Umbilical cord (tissue), 2 donors: ENCODE results near the gene DLGAP1. TPM values are rescaled to one million over a fixed set of nuclear protein-coding genes. Genes with fewer than 3 reads are reported as not detected.

Experiments used
- DNase-seq: peaks from one replicate; pipeline ENCODE4 v3.0.0-alpha.2; 2015; ENCODE audit warnings: low spot score
- total RNA-seq: library from RNA; depleted of rRNA; stranded (reverse); fragments of >200 nt; gene quantifications from one replicate; pipeline ENCODE4 v1.2.3, GENCODE V29; 2014; ENCODE audit warnings: low replicate concordance; ENCODE audit not compliant: insufficient read depth

Gene DLGAP1
- total RNA-seq, 1 donor from 2014 or later, result 20.7 TPM

DNA sequence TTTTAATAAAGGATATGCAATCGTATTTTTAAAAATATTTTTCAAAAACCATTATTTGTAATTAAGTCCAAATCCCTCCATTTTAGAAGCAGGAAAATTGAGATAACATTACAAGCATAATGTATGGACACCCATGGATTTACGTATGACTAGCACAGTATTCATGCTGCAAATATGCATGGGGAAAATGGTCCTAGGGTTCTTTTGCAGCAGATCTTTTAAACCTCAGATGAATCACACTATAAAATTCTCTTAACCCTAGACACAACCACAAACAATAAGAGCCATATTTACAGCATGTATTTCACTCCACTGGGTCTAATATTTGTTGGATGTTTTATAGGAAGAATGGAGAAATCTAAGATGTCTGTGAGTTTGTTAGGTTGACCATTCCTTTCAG, 551.8 kb downstream of the DLGAP1 start:
- peak; percentile 42 for DNase-seq

GRCh38 chr18:3902676-3903075, 552.4 kb downstream of the DLGAP1 start:
- DNase-seq, result peak; percentile 3

GRCh38 chr18:3901811-3902210, 553.3 kb downstream of the DLGAP1 start:
- no peak for DNase-seq

DNA sequence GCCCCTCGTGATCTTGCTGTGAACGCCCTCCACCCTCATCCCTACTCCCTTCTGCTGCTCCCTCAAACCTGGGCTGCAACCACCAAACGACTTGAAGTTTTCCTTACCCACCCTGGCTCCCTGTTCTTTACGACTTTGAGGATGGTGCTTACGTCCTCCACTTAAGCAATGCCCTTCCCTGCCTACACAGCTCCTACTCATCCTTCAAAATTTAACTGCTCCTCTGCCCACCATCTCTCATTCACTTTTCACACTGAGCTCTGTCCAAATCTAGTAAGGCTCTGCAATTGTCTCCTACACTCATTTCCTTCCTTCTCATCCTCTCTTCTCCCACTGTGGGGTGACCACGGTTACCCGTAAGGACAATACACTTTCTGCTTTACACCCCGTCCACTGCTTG, 554.1 kb downstream of the DLGAP1 start:
- DNase-seq, result no peak

- no peak for DNase-seq
Observed at GRCh38 chr18:3900327-3900726, 554.8 kb downstream of the DLGAP1 start.

GRCh38 chr18:3898861-3899613, 556.1 kb downstream of the DLGAP1 start:
- DNase-seq, result no peak

- no peak for DNase-seq
Observed at GRCh38 chr18:3892152-3892551, 563.0 kb downstream of the DLGAP1 start.

DNA sequence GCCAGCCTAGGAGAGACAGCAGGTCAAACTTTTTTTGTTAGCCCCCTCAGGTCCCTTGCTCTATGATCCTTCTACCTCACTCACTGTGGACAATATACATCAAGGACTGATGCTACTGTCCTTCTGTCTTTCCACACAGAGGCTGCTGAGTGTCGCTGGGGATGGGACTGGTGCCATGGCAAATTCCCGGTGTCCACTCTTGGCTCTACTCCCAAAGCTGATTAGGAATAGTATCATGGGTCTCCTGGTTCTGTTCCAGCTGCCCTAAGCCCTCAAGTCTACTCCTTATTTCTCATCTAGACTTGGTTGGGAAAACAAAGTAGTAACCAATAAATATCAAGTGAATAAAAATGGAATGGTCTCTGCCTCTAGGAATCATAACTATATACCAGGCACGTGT, 563.9 kb downstream of the DLGAP1 start:
- no peak for DNase-seq

GRCh38 chr18:3889803-3890202, 565.3 kb downstream of the DLGAP1 start:
- DNase-seq, result no peak

DNA sequence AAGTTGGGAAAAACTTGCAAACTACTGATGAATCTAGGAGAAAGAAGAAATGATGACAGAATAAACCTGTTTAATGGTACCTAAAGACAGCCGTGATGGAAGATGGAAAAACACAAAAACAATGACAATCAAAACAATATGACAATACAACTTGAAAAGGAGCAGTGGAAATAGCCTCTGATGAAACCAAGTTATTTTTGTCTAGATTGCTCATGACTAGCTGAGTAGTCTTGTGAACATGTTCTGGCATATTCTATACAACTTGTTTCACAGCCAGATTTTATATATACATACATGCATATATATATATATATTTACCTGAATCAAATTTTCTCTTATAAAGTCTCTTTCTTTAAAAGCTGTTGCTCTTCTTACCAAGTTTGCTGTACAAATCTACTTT, 566.0 kb downstream of the DLGAP1 start:
- DNase-seq, result no peak

DNA sequence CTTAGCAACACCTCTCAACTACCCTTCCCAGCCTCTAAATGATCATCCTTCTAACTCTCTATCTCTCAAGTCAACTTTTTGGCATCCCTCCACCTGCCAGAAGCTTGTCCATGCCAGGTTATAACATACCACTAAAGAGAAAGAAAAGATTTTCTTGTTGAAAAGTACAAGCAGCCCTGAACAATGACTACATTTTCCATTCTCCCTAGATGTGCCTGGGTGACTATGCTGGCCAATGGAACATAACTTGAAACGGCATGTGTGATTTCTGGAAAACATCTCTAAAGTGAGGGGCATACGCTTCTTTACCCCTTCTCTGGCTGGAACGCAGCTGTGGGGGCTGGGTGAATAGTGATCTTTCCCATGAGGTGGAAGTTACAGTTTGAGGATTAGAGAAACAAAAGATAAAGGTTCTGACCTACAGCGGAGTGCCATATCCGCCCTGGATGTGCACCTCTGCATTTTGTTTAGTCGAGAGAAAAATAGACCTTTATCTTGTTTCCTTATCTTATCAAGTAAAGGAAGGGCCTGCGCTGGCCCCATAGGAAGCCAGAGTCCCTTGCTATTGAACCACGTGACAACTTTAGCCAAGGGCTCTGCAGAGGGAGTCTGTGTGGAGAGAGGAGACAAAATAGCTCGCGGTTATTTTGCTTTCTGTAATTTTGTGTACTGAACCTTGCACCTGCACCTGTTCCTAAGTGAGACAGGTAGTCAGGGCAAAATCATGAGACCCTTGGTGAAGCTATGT, 568.4 kb downstream of the DLGAP1 start:
- no peak for DNase-seq

GRCh38 chr18:3885209-3885792, 569.8 kb downstream of the DLGAP1 start:
- DNase-seq, result no peak

DNA sequence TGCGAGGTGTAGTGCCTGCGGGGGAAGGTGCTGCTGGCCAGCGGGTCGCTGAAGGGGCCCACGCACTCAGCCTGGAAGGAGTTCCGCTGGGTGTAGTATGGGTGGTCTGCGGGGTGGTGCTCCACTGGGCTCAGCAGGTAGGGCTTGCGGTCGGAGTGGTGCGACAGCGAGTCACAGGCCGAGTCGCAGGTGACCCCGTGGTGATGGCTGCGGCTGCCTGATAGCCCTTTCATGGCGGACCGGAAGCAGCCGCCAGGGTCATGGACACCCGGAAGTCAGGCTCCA, 575.3 kb downstream of the DLGAP1 start:
- DNase-seq, result no peak

- no peak for DNase-seq
Observed at GRCh38 chr18:3879114-3879835, 575.8 kb downstream of the DLGAP1 start.

DNA sequence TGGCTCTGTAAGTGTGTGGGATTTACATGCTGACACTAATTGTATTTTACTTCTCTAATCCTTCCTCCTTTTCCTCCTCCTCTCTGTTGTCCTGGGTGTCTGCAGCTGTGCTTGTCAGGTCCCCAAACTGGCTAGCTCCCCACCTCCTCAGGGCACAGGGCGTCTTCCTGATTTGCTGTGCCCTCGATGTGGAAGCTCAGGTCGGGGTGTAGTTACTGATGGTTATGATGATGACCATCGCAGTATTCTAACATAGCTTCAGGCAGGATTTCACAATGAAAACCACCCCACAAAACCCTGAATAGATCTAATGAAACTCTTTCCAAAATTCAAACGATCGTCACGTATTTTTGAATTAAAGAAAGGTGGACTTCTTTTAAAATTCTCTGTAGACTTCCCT, 576.7 kb downstream of the DLGAP1 start:
- DNase-seq, result no peak

GRCh38 chr18:3877678-3878077, 577.4 kb downstream of the DLGAP1 start:
- DNase-seq, result no peak

- DNase-seq, result no peak
Observed at GRCh38 chr18:3875961-3876360, 579.1 kb downstream of the DLGAP1 start.

GRCh38 chr18:3875376-3875775, 579.7 kb downstream of the DLGAP1 start:
- no peak for DNase-seq

GRCh38 chr18:3874581-3874980, 580.5 kb downstream of the DLGAP1 start:
- DNase-seq, result no peak

GRCh38 chr18:3874125-3874524, 581.0 kb downstream of the DLGAP1 start:
- DNase-seq, result peak; percentile 19

- no peak for DNase-seq
Observed at GRCh38 chr18:3873698-3874097, 581.4 kb downstream of the DLGAP1 start.

DNA sequence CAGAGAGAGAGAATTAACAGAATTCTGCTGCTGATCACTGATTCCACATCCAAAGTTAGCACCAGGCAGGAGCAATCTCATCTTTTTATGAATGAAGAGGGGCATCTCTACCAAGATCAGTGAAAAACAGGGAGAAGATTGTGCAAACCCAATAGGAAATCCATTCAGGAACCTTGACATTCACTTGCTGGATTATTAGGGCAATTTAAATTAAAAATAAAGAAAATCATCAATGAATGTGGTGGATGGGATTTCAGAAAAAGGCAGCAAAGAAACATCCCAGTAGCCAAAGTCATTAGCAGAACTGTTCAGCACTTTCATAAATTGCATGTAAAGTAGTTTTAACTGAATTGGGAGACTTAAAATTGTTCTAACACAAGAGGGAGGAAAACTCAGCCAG, 581.9 kb downstream of the DLGAP1 start:
- no peak for DNase-seq
